ENCODE measurements around the gene ATXN7. TPM values are rescaled to one million over a fixed set of nuclear protein-coding genes. Genes with fewer than 3 reads are reported as not detected.

Gene ATXN7
- total RNA-seq, 1 experiment from 2014 or later, result 11.3 TPM

DNA sequence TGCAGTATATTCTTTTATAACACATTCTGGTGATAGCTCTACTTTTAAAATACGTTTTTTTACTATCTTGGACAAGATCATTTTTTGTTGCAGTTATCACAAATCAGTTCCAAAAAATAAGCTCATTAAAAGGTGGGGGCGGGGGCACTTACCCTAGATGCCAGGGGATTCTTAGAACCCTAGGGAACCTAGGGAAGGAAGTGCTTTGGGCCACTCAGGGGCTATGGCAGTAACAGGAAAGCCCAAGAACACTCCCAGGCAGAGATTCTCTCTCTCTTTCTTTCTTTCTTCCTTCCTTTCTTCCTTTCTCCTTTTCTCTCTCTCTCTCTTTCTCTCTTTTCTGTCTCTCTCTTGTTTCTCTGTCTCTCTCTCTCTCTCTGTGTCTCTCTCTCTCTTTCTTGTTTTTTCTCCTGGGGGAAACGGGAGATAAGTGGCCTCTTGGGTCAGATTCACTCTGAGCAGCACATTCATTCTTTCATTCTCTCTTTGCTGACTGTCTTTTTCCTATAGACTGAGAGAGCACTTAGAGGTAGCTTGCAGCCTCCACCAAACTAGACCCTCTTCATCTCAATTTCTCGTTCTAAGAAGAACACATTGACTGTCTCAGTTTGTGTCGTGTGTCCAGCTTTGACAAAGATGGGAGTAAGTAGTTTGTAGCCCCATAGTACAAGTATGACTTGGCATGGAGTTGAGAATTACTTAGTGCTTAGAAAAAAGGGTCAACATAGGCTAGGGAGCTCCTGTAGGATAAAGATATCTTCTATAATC is 31.9 kb downstream of the ATXN7 start:
- no peaks in the 10 kb centered on the region for H3K27me3 ChIP-seq (replicated peaks; ENCODE audit: insufficient read depth, low read depth, low read length, poor library complexity)
- no peaks in the 10 kb centered on the region for H3K4me1 ChIP-seq (ENCODE audit: insufficient read depth, low read length, poor library complexity, severe bottlenecking)
- intact Hi-C loops (cut with micrococcal nuclease; ENCODE audit: unreplicated experiment), result no loop called here
- TF ChIP-seq CTCF (conservative IDR thresholded peaks at IDR 0.05; ENCODE audit: low read depth, low read length), result no peak
- no peak for TF ChIP-seq EZH2 (IDR thresholded peaks at IDR 0.05; ENCODE audit: borderline replicate concordance, low read depth, low read length, poor library complexity, severe bottlenecking)
- POLR2A ChIA-PET (ENCODE audit: low non-redundant PET), result no interaction called here
- no peaks in the 10 kb centered on the region for H3K9me3 ChIP-seq (ENCODE audit: low read depth, low read length, poor library complexity, severe bottlenecking)
- no peak overlapping the region for H3K4me3 ChIP-seq (ENCODE audit: low read depth, low read length, poor library complexity, severe bottlenecking)
- no peak overlapping the region for H3K27ac ChIP-seq (ENCODE audit: low read depth, low read length, poor library complexity, severe bottlenecking)
- CTCF ChIA-PET, result interaction anchor here (0.6 kb wide), 1 partner anchor 284 kb away, joined by 3 read pairs; no protein-coding TSS in a partner anchor
- no peak for DNase-seq (ENCODE audit: low spot score)
- no TSS peak for BruUV-seq (replicated peaks)
- no peaks in the 10 kb centered on the region for H3K36me3 ChIP-seq (ENCODE audit: insufficient read depth, low read length, poor library complexity, severe bottlenecking)

DNA sequence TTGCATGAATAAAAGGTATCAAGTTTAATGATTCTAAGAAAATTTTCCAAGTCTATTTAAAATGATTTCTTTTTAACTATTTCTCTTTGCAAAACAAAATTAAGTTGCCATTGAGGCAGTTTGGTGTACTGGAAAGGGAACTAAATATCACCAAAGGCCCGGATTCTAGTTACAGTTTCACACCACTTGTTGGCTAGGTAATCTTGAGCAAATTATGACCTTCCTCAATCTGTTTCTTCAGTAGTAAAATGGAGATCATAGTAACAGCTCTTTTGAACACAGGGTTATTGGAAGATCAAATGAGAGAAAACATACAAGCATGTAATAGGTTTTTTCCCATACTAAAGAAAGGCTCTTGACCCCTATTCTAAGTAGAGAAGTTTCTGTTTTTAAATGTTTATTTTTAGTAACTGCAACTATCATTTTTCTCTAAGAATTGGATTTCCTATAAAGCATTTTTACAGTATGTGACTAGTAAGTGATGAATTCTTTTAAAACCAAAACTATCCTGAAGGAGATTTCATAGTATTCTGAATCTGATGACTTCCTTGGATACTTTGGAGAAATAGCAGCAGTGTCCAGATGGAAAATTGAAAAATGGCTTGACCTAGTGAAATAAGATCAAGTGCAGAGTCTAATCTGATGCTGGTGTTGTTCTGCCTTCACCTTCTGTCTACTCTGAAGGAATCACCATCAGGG is 32.8 kb downstream of the ATXN7 start:
- DNase-seq (ENCODE audit: low spot score), result no peak
- H3K36me3 ChIP-seq (ENCODE audit: insufficient read depth, low read length, poor library complexity, severe bottlenecking), result no peaks in the 10 kb centered on the region
- CTCF ChIA-PET, result no interaction called here
- H3K27me3 ChIP-seq (replicated peaks; ENCODE audit: insufficient read depth, low read depth, low read length, poor library complexity), result no peaks in the 10 kb centered on the region
- no peak overlapping the region for H3K4me3 ChIP-seq (ENCODE audit: low read depth, low read length, poor library complexity, severe bottlenecking)
- no peak for TF ChIP-seq CTCF (conservative IDR thresholded peaks at IDR 0.05; ENCODE audit: low read depth, low read length)
- H3K9me3 ChIP-seq (ENCODE audit: low read depth, low read length, poor library complexity, severe bottlenecking), result no peaks in the 10 kb centered on the region
- POLR2A ChIA-PET (ENCODE audit: low non-redundant PET), result no interaction called here
- no peak overlapping the region for H3K27ac ChIP-seq (ENCODE audit: low read depth, low read length, poor library complexity, severe bottlenecking)
- no TSS peak for BruUV-seq (replicated peaks)
- no peaks in the 10 kb centered on the region for H3K4me1 ChIP-seq (ENCODE audit: insufficient read depth, low read length, poor library complexity, severe bottlenecking)
- intact Hi-C loops (cut with micrococcal nuclease; ENCODE audit: unreplicated experiment), result no loop called here

- POLR2A ChIA-PET (ENCODE audit: low non-redundant PET), result no interaction called here
- intact Hi-C loops (cut with micrococcal nuclease; ENCODE audit: unreplicated experiment), result no loop called here
- H3K4me3 ChIP-seq (ENCODE audit: low read depth, low read length, poor library complexity, severe bottlenecking), result no peak overlapping the region
- H3K27me3 ChIP-seq (replicated peaks; ENCODE audit: insufficient read depth, low read depth, low read length, poor library complexity), result no peaks in the 10 kb centered on the region
- no peak overlapping the region for H3K27ac ChIP-seq (ENCODE audit: low read depth, low read length, poor library complexity, severe bottlenecking)
- TF ChIP-seq EZH2 (IDR thresholded peaks at IDR 0.05; ENCODE audit: borderline replicate concordance, low read depth, low read length, poor library complexity, severe bottlenecking), result no peak
- no peak for TF ChIP-seq CTCF (conservative IDR thresholded peaks at IDR 0.05; ENCODE audit: low read depth, low read length)
- H3K4me1 ChIP-seq (ENCODE audit: insufficient read depth, low read length, poor library complexity, severe bottlenecking), result no peaks in the 10 kb centered on the region
- H3K9me3 ChIP-seq (ENCODE audit: low read depth, low read length, poor library complexity, severe bottlenecking), result no peaks in the 10 kb centered on the region
- BruUV-seq (replicated peaks), result no TSS peak
- H3K36me3 ChIP-seq (ENCODE audit: insufficient read depth, low read length, poor library complexity, severe bottlenecking), result no peaks in the 10 kb centered on the region
- DNase-seq (ENCODE audit: low spot score), result no peak
- CTCF ChIA-PET, result no interaction called here
Observed at GRCh38 chr3:63900010-63900409, 36.3 kb downstream of the ATXN7 start.
